HG03469 (cell line): ENCODE results near the gene JMY.

ENCODE experiments used
- ATAC-seq: cut with Tn5 transposase; IDR thresholded peaks from one replicate; pipeline ENCODE4 v1.9.1; 2021; ENCODE audit warnings: mild to moderate bottlenecking, moderate library complexity, moderate number of reproducible peaks; ENCODE audit not compliant: unreplicated experiment

The JMY gene

GRCh38 chr5:79235634-79236361, at the start of gene JMY:
TSS of gene JMY (plus strand) at chr5:79236131. CDS start at chr5:79236651, 520 bp downstream.
- ATAC-seq = peak; percentile 50

- no peak for ATAC-seq
These were observed 49.5 kb upstream of the JMY start for GRCh38 chr5:79186455-79186854.

GRCh38 chr5:79189439-79190234, 46.3 kb upstream of the JMY start:
- ATAC-seq = no peak

- ATAC-seq = no peak
These were observed 45.7 kb upstream of the JMY start for GRCh38 chr5:79190235-79190529.

GRCh38 chr5:79191457-79191856, 44.5 kb upstream of the JMY start:
- ATAC-seq = no peak

- ATAC-seq = no peak
These were observed 42.3 kb upstream of the JMY start for GRCh38 chr5:79193643-79194042.

- ATAC-seq = no peak
These were observed 35.3 kb upstream of the JMY start for GRCh38 chr5:79200573-79201183.

- no peak for ATAC-seq
These were observed 34.7 kb upstream of the JMY start for GRCh38 chr5:79201206-79201605.

- no peak for ATAC-seq
These were observed 33.9 kb upstream of the JMY start for GRCh38 chr5:79202076-79202475.

- no peak for ATAC-seq
These were observed 30.0 kb upstream of the JMY start for GRCh38 chr5:79205965-79206364.

GRCh38 chr5:79206541-79206940, 29.4 kb upstream of the JMY start:
- ATAC-seq = no peak

GRCh38 chr5:79209505-79209904, 26.4 kb upstream of the JMY start:
- ATAC-seq = no peak

- ATAC-seq = no peak
These were observed 11.5 kb upstream of the JMY start for GRCh38 chr5:79224286-79224984.

GRCh38 chr5:79225026-79225425, 10.9 kb upstream of the JMY start:
- no peak for ATAC-seq

GRCh38 chr5:79225441-79225840, 10.5 kb upstream of the JMY start:
- ATAC-seq = no peak

GRCh38 chr5:79227484-79228025, 8.4 kb upstream of the JMY start:
- no peak for ATAC-seq

GRCh38 chr5:79229357-79230174, 6.4 kb upstream of the JMY start:
- peak; percentile 80 for ATAC-seq

- no peak for ATAC-seq
These were observed 684 bp upstream of the JMY start for GRCh38 chr5:79235261-79235633.

GRCh38 chr5:79236362-79236969, 535 bp downstream of the JMY start:
- no peak for ATAC-seq
